Erythroblast (primary cell): ENCODE data around the gene PCBP2.

Experiments
- GATA1 ChIP-seq: IDR thresholded peaks from 2 replicates; pipeline ENCODE4 v1.6.1; 2011; ENCODE audit warnings: low read depth, mild to moderate bottlenecking, control low read depth, low read length, moderate library complexity
- POLR2A ChIP-seq: IDR thresholded peaks from 2 replicates; pipeline ENCODE4 v1.6.1; 2011; ENCODE audit warnings: mild to moderate bottlenecking, low read length

GRCh38 chr12:53462935-53463334, 11.0 kb downstream of the PCBP2 start:
- TF ChIP-seq POLR2A, result no peak
- no peak for TF ChIP-seq GATA1
